IPS-11a (cell line): ENCODE measurements around the gene PYROXD2.
"Not testable (repeated sequence)": the region's sequence is repeated elsewhere in the genome, so short reads cannot be mapped to it uniquely, and the experiment has no call there.

Experiments
- H3K4me3 ChIP-seq: one replicate; pipeline ENCODE4 v1.5.1; 2013; ENCODE audit warnings: low read depth, low read length, control low read depth

PYROXD2 gene

DNA sequence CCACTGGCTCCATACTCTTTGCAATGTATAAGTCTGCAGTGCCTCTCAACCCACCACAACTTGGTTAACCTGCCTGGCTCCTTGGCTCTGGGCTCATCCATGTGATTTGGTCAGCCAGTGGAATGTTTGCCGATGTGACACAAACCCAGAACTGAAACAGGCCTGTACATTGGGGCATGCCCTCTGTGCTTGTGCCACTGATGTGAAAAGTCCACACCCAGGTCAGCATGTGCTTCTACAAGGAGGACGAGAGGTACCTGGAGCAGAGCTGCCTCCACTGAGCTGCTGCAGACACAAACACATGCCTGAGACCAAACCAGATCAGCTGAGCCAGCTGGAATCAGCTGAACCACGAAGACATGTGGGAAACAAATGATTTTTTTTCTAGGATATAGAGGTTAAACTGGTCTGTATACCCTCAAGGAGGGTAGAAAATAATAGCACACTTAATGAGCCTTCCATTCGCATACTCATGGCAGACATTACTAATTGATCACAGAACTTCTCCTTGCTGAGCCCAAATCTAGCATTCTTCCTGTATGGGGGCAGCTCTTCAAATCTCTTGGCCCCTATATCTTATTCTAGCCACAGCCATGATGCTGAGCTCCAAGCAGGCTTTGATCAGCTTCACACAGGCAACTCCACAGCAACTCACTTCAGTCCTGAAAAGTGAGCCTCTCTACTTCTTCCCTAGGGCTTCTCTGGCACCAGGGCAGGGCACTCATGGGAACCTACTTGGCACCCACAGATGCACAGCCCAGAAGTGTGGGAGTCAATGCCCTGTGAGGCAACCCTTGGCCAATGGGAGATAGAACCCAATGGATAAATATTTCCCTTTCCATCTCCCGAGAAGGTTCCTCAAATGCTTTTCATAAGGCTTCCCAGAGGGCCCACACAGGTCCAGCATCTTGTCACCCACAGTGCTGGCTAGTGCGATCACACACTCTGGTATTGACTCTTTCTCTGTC, 18.6 kb downstream of the PYROXD2 start:
- no peak overlapping the region for H3K4me3 ChIP-seq

DNA sequence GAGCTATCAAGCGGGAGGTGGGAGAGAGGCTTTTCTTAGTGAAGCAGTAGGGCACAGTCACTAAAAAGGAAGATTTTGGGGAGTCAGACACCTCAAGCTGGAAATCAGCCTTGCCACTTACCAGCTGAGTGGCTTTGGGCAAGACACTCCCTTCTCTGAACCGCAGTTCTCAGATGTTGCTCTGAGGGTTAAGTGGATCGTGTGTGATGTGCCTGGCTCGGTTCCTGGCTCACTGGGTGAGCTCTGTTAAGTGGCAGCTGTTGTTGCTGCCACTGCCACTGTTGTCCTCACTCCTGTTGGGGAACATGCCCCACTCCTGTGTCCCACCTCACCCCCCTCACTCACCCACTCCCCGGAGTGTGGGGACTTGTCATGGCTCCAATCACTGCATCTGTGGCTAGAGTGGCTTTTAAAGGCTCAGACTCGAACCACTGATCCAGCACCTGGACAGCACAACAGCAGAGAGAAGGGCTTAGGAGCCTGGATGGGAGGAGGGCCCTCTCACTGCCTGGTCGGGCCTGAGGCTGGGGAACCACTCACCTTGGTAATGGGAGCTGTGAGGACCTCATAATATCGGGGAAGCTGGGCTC, 20.0 kb downstream of the PYROXD2 start:
- no peak overlapping the region for H3K4me3 ChIP-seq

DNA sequence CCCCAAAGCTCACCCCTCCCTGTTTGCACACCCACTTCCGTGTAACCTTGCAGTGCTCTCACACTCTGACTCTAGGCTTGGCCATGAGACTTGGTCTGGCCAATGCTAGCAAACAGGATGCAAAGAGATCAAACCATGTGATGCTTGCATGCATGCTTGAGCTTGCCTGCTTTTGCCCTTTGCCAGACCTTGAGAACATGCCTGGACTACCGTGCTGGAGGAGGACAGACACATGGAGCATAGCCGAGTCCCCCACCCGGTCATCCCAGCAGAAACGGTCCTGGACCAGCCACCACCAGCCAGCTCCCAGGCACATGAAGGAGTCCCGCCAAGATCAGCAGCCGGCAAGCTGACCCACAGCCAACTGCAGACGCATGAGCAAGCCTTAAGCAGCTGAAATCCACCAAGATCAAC, 23.4 kb downstream of the PYROXD2 start:
- no peak overlapping the region for H3K4me3 ChIP-seq

DNA sequence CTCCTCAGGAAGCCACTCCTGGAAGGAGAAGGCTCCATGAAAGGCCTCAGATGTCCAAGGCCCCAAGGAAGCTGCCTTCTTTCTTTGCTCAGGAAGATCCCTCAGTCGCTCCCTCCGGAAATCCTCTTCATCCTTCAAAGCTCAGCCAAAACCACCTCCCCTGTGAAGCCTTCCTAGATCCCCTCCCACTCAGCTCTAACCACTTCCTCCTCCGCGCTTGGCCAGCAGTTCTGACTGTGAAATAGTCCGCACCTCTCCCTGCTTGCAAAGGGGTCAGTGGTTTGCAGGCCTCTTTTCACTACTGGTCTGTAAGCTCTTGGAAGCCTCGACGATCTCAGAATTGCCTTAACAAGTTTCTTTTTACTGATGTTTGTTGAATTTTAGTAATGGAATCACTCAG, 23.9 kb downstream of the PYROXD2 start:
- H3K4me3 ChIP-seq, result no peak overlapping the region

DNA sequence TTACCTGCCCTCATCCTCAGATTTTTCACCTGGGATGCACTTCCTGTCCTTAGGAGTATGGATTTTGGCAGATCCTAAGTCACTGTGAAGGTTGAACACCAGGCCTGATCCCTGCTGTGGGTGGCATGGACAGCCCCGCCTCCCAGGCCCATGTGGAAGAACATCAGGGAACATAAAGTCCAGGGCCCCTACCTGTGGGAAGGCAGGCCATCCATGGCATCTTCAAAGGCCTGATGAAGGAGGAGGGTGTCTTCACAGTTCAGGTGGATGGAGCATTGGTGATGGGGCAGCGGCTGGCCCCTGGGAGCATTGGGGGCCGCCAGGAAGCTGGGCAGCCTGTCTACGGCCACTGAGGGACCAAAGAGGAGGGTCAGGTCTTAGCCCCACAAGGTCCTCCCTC, 24.6 kb downstream of the PYROXD2 start:
- no peak overlapping the region for H3K4me3 ChIP-seq

DNA sequence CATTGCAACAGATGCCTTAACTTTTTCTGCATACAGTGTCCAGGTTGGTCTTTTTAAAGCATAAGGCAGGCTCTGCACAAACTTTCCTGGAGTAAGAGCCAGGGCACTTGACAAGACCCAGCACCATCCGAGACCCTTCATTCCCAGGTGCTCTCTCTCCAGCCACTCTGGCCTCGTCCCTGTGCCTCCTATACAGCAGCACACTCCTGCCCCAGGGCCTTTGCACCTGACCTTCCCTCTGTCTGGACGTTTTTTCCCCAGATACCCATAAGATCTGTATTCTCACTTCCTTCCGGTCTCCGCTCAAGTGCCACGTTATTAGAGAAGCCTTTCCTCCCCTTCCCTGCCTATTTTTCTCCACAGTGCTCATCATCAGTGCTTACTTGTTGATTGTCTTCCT, 25.6 kb downstream of the PYROXD2 start:
- H3K4me3 ChIP-seq, result no peak overlapping the region

DNA sequence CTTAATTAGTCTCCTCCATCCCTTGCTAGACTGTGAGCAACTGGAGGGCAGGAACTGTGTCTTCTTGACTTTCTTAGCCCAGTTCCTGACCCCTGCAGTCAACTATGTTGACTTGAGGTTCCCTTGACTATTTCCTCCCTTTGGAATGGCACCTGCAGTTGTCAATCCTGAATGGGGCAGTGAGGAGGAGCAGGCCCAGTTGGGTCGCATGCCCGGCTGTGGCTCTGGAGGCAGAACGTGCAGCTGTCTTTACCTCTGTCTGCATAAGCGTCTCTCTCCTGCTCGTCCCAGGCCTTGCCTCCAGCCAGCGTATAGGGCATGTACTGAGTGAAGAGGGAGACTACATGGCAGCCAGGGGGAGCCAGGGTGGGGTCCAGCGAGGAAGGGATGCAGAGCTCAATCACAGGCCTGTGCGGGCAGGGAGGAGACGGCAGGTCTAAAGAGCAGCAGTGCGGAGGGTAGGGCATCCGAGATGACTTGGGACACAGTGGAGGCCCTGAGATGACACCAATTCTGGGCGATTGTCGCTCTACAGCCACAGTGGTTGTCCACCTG, 26.8 kb downstream of the PYROXD2 start:
- H3K4me3 ChIP-seq, result no peak overlapping the region

DNA sequence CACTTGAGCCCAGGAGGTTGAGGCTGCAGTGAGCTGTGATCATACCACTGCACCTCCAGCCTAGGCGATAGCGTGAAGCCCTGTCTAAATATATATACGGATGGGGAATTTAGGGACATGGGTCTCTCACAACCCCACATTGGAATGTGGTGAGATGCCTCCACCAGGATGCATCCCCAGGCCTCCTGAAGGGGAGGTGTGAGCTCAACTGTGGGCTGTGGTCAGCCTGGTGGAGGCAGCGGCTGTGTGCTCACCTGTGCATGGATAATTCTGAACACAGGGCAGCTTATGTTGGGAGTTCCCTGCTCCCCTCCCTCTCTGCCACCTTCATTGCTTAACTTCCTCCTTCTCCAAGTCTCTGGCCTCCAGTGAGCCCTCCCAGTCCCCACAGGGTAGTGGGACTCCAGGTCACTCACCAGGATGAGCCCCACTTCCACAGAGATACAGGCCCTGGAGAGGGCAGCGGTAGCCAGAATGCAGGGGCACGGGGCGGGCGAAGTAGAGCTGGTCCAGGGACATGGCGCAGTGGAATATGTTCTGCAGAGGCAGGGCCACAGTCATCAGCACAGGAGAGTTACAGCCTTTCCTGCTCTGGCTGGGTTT, 30.4 kb downstream of the PYROXD2 start:
- H3K4me3 ChIP-seq, result no peak overlapping the region

DNA sequence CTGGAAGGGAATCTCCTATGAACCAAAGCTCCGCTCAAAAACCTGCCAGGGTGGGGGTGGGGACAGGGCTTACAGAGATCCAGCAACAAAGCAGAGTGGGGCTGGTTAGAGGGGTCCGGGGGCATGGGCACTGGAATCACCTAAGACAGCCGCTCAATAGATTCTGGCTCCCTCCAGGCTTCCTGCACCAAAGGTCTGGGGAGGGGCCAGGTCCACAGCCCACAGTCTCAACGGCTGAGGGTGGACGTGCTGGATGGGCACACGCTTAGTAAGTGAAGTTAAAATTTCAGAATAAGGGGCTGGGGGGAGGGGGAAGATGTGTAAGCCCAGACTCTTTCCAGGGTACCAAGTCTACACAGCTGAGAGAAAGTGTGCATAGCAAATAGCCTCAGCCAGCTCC, 31.1 kb downstream of the PYROXD2 start:
- no peak overlapping the region for H3K4me3 ChIP-seq

DNA sequence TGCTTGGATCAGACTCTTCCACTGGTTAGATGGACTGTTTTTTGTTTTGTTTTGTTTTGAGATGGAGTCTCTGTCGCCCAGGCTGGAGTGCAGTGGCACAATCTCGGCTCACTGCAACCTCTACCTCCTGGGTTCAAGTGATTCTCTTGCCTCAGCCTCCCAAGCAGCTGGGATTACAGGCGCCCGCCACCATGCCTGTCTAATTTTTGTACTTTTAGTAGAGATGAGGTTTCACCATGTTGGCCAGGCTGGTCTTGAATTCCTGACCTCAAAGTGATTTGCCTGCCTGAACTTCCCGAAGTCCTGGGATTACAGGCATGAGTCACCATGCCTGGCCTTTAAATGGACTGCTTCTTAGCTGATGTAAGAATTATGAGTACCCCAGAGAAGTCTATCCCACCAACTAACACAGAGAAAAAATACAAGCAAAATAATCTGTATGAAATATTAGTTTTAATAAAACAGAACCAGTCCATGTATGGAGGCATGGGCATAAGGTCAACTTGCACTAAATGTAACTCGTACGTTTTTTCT, 31.8 kb downstream of the PYROXD2 start:
- not testable (repeated sequence) for H3K4me3 ChIP-seq

DNA sequence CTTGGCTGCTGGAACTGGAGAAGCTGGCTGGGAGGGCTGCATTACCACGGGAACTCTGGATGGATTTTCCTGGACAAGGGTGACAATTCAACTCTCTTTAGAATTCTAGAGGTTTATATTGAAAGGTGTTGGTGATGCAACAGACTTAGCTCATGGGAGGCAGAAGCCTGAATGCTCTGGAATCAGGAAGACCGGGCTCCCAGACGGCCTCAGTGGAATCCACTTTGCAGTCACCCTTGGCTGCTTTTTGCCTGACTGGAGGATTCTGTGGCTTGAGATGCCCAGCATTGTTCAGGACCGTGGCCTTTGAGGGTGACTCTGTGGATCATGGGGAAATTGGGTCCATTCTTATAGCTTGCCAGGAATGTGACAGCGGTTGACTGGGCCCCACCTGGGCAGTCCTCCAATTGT, 32.3 kb downstream of the PYROXD2 start:
- no peak overlapping the region for H3K4me3 ChIP-seq

DNA sequence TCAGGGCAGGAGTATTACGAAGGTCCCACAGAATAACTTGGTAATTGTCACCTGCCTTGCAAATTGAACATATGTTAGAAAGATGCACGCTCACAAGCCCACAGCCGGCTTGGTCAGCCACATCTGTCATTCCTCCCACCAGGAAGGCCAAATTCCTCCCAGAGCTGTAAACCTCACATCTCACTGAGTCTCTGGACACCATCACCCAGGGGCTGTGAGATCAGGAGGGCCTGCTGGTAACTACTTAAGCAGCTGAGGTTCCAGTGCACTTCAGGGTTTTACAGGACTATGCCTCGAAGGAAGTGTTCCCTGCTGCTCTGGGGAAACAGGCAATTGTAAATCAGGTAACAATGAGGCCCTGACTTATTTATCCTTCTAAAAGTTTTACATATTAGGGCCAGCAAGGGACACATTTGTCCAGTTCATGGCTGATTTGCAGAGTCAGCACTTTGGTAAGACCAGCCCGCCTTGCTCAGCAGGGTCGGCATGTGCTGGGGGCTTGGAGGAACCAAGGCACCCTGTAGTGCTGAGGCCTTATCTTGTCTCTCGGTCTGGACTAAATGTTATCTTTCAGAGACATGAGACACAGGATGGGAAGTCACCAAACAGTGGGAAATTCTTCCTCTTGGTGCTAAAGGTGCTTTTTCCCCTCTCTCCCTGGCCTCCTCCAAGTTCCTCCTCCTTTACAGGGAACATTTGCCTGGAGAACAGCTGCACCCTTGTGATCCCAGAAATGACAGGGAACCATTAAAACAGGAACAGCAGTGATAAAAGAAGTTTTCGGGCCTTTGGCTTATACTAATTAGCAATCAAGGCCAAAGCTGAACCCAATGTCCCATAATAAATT, 34.3 kb downstream of the PYROXD2 start:
- no peak overlapping the region for H3K4me3 ChIP-seq

DNA sequence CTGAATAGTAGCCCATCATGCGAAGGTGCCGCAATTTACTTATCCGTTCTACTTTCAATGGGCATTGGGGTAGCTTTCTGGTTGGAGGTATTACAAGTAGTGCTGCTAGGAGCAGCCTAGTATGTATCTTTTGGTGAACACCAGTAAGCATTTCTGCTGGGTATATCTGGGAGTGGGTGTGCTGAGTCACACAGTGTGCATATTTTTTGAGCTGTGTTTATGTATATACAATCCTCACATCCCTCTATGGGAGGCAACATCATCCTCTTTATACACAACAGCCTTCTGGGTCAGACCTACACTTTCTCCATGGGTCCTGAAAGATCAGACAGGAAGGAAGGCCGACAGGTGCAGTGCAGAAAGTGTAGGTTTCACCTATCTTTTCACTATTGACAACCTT, 36.3 kb downstream of the PYROXD2 start:
- H3K4me3 ChIP-seq, result no peak overlapping the region

DNA sequence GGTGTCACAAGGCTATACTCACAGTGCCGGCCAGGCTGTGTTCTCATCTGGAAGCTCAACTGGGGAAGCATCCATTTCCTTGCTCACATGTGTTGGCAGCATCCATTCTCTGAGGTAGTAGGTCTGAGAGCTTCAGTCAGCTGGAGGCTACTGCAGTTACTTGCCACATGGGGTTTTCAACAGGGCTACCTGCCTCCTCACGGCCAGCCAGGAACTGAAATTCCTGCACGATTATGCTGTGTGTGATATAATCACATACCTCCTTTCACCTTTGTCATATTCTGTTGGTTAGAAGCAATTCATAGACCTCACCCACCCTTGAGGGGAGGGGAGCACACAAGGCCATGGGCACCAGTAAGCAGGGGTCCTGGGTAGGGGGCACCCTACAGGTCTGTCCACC, 37.4 kb downstream of the PYROXD2 start:
- H3K4me3 ChIP-seq, result no peak overlapping the region

DNA sequence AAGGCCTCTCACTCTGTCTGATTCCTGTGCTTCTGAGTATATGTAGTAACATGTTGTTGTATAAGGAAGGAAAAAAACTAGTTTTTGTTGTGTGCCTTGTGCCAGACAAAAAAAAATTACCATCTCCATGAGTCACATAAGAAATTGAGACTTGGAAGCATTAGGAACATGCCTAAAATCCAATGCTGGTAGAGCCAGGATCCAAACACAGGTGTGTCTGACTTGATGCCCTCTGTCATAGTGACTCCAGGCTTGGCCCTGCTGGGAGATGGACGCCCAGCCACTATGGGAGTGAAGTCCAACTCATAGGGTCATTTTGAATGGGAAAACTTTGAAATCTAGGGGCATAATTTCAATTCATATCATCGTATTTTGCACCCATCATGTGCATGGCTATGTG, 38.0 kb downstream of the PYROXD2 start:
- H3K4me3 ChIP-seq, result no peak overlapping the region

DNA sequence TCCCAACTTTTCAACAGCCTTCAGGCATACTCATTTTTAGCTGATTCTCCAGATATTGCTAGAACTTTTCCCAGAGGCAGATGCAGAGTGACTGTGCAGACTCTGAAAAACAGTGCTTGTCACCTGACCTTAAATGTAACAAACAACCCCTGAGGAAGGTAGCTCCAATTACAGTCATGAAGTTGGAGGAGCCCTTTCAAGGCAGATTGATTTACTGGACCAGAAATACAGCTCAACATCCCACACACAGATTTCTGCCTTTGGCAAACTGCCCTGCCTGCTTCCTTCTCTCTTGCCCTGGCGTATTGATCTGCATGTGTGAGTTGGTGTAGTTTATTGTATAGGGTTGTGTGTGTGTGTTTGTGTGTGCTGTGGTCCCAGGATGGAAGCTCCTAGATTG, 38.5 kb downstream of the PYROXD2 start:
- no peak overlapping the region for H3K4me3 ChIP-seq

DNA sequence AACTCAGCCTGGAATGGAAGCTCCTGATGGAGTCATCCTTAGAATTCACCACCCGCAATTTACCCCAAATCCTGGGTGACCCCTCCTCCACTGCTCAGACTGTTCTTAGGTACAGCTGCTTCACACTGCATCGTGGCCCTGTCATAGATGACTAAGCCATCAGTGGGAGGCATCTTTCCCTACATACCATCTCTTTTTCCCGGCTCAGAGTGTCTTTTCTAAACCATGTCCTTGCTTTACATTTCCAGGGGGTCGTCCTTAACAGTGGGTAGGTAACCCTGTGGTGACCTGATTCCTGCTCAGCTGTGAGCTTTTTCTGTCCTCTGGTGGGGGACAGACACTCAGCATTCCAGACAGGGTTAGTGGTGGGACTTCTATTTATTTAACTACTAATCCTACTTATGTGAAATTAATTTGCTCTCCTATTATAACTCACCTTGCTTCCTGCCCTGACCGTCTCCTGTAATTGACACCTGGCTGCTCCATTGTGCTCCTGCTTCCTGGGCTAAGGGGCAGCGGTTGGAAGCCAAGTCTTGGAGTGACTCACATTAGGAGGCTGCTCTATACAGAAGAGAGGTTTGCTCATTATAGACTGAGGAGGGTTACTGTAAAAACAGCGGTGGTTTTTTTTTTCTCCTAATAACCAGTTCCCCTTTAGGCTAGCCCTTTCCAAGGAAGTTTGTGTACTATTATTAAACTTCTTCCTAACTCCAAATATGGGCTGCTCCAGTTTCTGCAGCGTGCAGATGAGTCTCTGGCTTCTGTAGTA, 40.6 kb downstream of the PYROXD2 start:
- no peak overlapping the region for H3K4me3 ChIP-seq

DNA sequence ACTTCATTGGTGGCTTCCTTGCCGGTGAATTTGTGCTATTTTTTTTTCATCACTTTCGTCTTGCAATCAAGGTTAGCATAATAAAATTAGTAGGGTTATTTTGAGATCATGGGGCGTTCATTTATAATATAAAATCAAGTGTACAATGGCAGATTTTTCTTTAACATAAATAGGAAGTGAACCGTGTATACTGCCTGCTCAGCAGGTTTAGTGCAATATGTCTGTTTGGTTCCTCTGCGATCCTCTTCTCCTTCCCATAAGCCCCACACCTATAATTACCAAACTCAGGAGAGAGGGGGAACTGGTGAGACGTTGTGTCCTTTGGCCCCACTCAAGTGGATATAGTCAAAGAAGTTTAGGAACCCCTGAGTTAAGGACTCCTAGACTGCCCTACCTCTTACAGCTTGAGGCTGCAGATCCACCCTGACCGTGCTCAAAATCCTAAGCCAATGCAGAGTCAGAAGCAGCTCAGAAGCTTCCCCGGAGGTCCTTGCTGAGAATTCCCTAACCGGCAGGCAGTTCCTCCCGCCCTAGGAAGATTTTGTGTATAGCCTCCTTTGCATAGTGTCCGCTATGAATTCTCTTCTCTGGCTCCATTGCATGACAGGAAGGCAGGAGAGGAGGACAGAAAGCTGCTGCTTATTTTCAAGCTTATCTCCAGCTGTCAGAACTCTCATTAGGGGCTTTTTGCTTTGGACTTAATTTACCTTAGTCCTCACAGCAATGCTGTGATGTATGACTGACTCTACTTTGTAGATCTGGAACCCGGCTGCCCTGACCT, 41.5 kb downstream of the PYROXD2 start:
- no peak overlapping the region for H3K4me3 ChIP-seq
